HEK293 (cell line): ENCODE measurements around the gene PLEKHA8.

Experiments
- MYNN ChIP-seq: fragments of 450-650 bp; formaldehyde crosslinking; IDR thresholded peaks from 2 replicates; pipeline ENCODE4 v1.5.1; 2016; ENCODE audit warnings: missing biosample characterization, missing genetic modification characterization, borderline replicate concordance
- PBX3 ChIP-seq: sonication (generic); formaldehyde crosslinking; IDR thresholded peaks from 2 replicates; pipeline ENCODE4 v1.8.1; 2022; ENCODE audit warnings: mild to moderate bottlenecking, moderate library complexity, missing genetic modification reagents
- ZNF184 ChIP-seq: fragments of 450-650 bp; IDR thresholded peaks from 2 replicates; pipeline ENCODE4 v1.5.1; 2018; ENCODE audit warnings: missing biosample characterization, mild to moderate bottlenecking, missing genetic modification characterization
- ZNF510 ChIP-seq: fragments of 450-650 bp; formaldehyde crosslinking; IDR thresholded peaks from 2 replicates; pipeline ENCODE4 v1.5.1; 2018; ENCODE audit warnings: mild to moderate bottlenecking, missing genetic modification characterization, missing biosample characterization; ENCODE audit not compliant: insufficient replicate concordance
- TF ChIP-seq, protein P1 (sequence below): fragments of 450-650 bp; formaldehyde crosslinking; IDR thresholded peaks from 2 replicates; pipeline ENCODE4 v1.5.1; 2016; ENCODE audit warnings: missing biosample characterization, missing genetic modification characterization

DNA sequence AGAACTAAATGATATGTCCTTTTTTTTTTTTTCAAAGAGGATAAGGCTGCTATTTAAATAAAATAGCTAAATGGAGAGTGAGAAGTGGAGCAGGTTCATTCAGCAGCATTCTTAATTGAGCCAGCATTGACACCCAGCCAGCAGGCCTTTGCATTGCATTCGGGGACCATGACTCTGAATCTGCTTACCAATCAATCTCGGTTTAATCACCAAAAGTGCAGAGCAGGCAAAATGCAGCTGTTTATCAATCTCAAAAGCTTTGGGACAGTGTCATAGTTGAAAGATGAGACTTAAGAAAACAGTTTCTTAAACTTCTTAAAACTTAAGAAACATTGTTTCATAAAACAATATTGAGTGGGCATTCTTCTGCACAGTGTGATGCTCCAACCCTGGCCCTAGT lies 51.7 kb downstream of the PLEKHA8 start:
- TF ChIP-seq ZNF184 (tag by site-specific recombination) (no peak), ZNF510 (tag by site-specific recombination) (no peak), MYNN (tag by site-specific recombination) (no peak), PBX3 (CRISPR knock-in tag) (no peak)
- TF ChIP-seq, protein P1, sequence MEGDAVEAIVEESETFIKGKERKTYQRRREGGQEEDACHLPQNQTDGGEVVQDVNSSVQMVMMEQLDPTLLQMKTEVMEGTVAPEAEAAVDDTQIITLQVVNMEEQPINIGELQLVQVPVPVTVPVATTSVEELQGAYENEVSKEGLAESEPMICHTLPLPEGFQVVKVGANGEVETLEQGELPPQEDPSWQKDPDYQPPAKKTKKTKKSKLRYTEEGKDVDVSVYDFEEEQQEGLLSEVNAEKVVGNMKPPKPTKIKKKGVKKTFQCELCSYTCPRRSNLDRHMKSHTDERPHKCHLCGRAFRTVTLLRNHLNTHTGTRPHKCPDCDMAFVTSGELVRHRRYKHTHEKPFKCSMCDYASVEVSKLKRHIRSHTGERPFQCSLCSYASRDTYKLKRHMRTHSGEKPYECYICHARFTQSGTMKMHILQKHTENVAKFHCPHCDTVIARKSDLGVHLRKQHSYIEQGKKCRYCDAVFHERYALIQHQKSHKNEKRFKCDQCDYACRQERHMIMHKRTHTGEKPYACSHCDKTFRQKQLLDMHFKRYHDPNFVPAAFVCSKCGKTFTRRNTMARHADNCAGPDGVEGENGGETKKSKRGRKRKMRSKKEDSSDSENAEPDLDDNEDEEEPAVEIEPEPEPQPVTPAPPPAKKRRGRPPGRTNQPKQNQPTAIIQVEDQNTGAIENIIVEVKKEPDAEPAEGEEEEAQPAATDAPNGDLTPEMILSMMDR (tag by site-specific recombination) = no peak
